Hematopoietic multipotent progenitor cell treated with erythropoietin and hydrocortisone succinate and interleukin-3 and kit ligand, for 15 days (in vitro differentiated cells): Measurements from ENCODE around the gene LRRC74B.
"Not testable (repeated sequence)": the region's sequence is repeated elsewhere in the genome, so short reads cannot be mapped to it uniquely, and the experiment has no call there.

ENCODE experiments used
- DNase-seq: peaks from one replicate; pipeline ENCODE4 v3.0.0-alpha.2; 2015; ENCODE audit warnings: low spot score

LRRC74B gene, protein sequence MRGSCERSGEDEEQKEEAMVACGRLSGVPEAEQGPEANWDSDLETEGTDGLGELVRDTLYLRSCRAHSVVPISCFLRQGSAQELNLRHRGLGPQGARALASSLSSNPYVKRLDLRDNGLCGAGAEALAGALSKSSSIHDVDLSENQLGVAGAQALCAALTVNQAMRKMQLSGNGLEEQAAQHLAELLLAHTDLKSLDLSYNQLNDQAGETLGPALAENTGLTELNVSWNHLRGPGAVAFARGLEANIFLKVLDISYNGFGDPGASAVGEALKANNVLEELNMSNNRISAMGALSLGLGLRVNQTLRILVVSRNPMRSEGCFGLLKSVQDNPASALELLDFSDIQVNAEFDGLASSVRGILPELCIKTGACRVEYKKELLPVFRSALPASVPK

GRCh38 chr22:21045585-21046294 is at the start of gene LRRC74B:
TSS of gene LRRC74B (plus strand) at chr22:21045946. CDS start at chr22:21045987, 41 bp downstream.
- peak; percentile 6 for DNase-seq

- DNase-seq: no peak
Observed at GRCh38 chr22:20996031-20996410, 49.7 kb upstream of the LRRC74B start.

DNA sequence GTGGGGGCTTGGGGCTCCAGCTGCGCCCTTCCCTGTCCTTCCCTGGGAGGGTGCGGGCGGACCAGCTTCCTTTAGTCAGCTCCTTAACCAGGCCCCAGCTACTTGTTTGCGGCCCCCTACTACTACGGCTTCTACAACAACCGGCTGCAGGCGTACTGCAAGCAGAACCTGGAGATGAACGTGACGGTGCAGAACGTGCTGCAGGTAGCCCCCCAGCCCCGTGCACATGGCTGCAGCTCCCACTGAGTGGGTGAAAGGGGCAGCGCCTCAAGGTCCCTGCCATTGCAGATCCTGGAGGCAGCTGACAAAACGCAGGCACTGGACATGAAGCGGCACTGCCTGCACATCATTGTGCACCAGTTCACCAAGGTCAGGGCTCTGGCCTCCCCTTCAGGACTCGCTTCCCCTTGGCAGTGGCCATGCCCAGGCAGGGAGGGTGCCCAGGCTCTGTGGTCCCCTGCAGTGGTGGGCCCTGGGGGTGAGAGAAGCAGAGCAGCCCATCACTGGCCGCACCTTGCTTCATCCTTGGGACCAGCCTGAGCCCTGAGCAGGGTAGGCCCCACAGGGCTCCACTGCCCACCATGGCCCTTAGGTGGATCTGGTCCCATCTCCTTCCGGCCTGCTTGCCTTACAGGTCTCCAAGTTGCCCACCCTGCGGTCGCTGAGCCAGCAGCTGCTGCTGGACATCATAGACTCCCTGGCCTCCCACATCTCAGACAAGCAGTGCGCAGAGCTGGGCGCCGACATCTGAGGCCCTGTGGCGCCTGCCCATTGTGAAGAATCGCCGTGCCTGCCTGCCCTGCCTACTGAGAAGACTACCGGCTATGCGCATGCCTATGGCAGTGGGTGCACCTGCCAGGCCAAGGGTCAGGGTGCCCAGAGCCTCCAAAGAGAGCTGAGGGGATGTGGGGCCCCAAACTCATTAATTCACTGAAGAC is 48.9 kb upstream of the LRRC74B start:
- DNase-seq: no peak

GRCh38 chr22:20997536-20998257 is 48.0 kb upstream of the LRRC74B start:
- DNase-seq: no peak

DNA sequence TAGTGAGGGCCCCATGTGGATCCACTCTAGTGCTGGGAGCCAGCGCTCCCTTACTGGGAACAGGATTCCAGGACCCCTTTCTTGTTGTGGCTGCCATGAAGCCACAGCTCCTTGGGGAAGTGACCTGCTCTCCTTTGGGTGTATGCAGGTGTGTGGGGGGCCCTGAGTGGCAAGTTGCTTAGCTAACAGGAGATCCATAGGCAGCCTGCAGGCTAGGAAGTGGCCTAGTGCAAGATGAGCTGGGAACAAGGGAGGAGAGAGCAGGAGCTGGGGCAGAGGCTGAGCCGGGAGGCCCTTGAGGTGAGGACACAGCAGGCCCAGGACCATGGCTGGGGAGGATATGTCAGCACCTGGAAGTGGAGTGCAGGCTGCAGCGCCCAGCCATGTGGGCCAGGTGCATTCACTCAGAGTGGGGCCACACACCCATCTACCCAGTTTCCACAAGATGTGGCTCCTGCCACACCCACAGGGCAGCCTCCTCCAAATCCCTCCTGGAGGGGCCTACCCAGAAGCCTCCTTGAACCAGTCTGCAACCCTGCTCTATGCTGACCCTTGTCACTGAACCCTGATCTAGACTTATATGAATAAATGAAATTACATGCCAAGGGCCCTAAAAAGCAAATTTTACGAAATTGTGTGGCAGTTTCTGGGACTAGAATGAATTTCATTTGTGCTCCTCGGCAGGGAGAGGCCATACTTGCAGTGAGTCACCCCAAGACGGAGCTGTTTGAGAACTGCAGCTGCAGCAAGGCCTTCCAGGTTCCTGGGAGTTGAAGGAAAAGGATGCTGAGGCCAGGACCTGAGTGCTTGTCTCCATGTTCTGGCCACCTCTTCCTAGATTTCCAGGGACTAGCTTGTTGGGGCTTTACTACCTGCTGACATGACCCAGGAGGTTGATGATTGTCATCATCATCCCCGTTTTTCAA is 47.1 kb upstream of the LRRC74B start:
- DNase-seq: no peak

- DNase-seq: no peak
Observed at GRCh38 chr22:20999350-21000206, 46.2 kb upstream of the LRRC74B start.

GRCh38 chr22:21000207-21000986 is 45.3 kb upstream of the LRRC74B start:
- DNase-seq: no peak

GRCh38 chr22:21000987-21001600 is 44.7 kb upstream of the LRRC74B start:
- no peak for DNase-seq

DNA sequence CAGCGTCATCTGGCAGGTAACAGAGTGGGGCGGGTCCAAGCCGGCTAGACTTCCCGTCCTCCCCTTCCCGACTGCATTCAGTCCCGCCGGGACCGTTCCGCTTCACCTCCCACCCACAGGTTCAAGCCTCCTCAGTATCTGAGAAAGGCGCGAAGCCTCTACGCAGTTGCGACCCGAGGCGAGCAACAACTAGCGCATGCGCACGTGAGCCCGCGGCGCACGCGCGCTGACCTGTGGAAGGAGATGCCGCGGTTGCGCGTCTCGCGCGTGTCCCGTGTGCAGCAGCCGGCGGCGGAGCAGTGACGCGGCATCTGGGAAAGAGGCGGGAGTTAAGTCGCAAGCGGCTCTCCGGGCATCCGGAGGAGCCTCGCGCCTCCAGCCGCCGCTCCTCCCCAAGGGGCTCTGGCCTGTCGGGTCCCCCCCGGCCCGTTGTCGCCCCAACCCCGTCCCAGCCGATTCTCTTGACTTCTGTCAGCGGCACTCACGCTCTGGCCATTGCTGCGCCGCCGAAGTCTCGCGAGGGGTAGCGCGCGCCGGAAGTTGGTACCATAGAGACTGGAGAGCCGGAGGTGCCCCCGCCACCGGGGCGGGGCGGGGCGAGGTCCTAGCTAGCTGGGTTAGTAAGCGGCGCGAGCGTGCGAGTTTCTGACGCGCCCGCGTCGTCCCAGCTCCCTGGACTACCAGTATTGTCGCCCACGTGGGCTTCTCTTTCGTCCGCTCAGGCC is 44.0 kb upstream of the LRRC74B start, which contains the start of gene THAP7:
Gene THAP7 (minus strand): TSS at position 518 of the 725 bp plus-strand sequence. CDS start 207 bp downstream, at position 311.
- DNase-seq: peak; percentile 91

- DNase-seq: no peak
Observed at GRCh38 chr22:21003782-21004181, 42.0 kb upstream of the LRRC74B start.

GRCh38 chr22:21009208-21009607 is 36.5 kb upstream of the LRRC74B start:
- not testable (repeated sequence) for DNase-seq

GRCh38 chr22:21009638-21010425 is 35.9 kb upstream of the LRRC74B start:
- peak; percentile 14 for DNase-seq

GRCh38 chr22:21010426-21011113 is 35.2 kb upstream of the LRRC74B start:
- DNase-seq: no peak

DNA sequence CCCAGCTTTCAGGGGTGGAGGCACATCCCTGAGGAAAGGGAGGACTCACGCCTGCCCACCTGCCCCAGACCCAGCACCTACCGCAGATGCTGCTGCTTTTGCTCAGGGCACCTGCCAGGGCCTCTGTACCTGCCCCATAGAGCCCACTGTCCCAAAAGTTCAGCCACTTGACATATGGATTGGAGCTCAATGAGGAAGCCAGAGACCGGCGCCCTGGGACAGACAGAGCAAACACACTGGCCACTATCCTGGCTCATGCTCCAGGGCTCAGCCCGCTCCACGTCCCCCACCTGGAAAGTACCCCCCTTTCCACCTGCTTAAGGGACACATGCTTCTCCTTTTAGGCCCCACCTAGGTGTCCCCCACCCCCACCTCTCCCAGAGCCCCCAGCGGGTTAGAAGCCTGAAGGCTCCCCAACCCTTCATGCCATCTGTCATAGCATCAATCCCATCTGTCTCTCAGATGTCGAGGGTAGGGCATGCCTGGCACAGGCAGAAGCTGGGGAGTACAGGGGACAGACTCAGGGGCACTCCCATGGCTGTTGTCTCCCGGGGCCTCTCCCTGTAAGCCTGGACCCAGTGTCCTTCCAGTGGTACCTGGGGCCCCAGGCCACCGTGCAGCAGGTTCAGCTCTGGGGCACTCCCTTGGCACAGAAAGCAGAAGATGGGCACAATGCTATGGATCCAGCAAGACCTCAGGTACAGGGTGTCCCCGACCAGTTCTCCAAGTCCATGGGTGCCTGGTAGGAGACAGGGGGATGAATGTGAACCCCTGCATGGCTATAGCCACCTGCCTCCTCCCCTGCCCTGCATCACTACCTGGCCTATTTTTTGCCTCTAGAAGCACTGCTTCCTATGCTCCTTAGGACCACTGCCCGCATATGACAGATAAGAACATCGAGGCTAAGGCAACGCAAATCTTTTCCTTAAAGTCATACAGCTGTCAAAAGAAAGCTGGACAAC is 33.0 kb upstream of the LRRC74B start:
- no peak for DNase-seq
